ENCODE data around the gene RNF213.
"Not testable (repeated sequence)": the region's sequence is repeated elsewhere in the genome, so short reads cannot be mapped to it uniquely, and the experiment has no call there.

The RNF213 gene

DNA sequence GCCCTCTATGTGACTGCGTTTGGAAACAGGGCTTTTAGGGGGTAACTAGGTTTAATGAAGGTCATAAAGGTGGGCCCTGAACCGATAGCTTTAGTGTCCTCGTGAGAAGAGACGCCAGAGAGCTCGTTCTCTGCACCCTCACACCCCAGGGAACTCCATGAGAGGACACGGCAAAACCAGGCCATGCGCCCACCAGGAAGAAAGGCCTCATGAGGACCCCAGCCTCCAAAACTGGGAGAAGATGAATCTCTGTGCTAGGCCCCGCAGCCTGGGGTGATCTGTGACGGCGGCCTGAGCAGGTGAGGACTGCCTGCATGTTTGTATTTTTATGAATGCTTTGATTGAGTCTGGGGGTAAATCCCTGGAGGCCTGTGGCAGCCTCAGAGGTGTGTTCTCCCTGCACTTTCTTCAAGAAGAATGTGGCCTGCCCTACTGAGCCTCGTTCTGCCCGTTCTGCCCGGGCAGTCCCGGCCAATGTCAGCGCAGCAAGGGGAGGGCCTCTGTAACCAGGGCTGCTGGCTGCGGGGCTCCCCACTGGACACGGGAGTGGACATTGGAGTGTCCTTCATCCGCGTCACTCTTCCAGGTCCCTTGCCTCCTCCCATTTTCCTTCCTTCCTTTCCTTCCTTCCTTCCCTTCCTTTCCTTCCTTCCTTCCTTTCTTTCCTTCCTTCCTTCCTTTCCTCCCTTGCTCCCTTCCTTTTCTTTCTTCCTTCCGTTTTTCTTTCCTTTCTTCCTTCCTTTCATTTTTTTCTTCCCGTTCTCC lies 6.8 kb upstream of the RNF213 start:
- no peak for DNase-seq (ENCODE audit: extremely low spot score)
- TF ChIP-seq, protein P1, sequence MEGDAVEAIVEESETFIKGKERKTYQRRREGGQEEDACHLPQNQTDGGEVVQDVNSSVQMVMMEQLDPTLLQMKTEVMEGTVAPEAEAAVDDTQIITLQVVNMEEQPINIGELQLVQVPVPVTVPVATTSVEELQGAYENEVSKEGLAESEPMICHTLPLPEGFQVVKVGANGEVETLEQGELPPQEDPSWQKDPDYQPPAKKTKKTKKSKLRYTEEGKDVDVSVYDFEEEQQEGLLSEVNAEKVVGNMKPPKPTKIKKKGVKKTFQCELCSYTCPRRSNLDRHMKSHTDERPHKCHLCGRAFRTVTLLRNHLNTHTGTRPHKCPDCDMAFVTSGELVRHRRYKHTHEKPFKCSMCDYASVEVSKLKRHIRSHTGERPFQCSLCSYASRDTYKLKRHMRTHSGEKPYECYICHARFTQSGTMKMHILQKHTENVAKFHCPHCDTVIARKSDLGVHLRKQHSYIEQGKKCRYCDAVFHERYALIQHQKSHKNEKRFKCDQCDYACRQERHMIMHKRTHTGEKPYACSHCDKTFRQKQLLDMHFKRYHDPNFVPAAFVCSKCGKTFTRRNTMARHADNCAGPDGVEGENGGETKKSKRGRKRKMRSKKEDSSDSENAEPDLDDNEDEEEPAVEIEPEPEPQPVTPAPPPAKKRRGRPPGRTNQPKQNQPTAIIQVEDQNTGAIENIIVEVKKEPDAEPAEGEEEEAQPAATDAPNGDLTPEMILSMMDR (IDR thresholded peaks at IDR 0.05; ENCODE audit: control extremely low read depth, extremely low read depth, low read depth, missing control alignments) = no peak
- POLR2A ChIA-PET = no interaction called here
- CTCF ChIA-PET = interaction anchor here (0.6 to 2.5 kb wide), 4 partner anchors 23 to 171 kb away, joined by 3 to 25 read pairs (median 3); no protein-coding TSS in a partner anchor

DNA sequence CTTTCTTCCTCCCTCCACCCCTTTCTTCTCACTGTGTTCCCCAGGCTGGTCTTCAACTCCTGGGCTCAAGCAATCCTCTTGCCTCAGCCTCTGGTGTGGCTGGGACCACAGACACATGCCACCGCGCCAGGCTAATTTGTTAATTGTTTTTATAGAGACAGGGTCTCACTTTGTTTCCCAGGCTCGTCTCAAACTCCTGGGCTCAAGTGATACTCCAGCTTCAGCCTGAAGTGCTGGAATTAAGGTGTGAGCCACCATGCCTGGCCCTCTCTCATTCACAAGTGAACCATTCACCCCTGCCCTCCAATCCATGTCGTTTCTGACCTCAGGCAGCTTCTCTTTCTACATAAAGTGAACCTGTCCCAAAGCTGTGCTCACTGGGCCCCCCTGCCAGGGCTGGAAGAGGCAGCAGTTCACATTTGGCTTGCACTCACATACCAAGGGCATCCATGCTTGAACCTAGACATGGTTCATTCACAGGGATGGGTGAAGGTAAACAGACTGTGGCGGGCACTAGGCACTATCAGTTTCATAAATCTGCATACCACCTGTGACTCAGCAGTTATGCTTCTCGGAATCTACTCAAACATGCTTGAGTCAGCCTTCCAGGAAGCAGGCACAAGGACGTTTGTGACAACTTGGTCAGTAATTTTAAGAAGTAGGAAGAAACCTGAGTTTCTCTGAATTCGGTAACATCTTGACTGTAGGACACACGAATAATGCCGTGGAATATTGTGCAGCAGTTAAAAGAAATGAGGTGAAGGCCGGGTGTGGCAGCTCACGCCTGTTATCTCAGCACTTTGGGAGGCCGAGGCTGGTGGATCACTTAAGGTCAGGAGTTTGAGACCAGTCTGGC lies 6.0 kb upstream of the RNF213 start:
- CTCF ChIA-PET = interaction anchor here (1.8 kb wide), 1 partner anchor 153 kb away, joined by 5 read pairs; the partner anchor contains the start of gene GAA
- peak; percentile 70 for DNase-seq (ENCODE audit: extremely low spot score)
- TF ChIP-seq, protein P1 (IDR thresholded peaks at IDR 0.05; ENCODE audit: control extremely low read depth, extremely low read depth, low read depth, missing control alignments) = no peak
- POLR2A ChIA-PET = no interaction called here

DNA sequence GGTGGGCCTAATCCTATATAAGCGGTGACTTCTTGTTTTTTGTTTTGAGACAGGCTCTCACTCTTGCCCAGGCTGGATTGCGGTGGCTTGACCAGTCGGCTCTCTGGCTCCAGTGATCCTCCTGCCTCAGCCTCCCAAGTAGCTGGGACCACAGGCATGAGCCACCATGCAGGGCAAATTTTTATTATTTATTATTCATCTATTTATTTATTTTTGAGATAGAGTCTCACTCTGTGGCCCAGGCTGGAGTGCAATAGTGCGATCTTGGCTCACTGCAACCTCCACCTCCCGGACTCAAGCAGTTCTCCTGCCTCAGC lies 4.7 kb upstream of the RNF213 start:
- ChIA-PET POLR2A (no interaction called here), CTCF (interaction anchor here (1.2 to 1.8 kb wide), 2 partner anchors 61 to 154 kb away, joined by 3 to 5 read pairs; partner anchors contain the start of gene GAA)
- DNase-seq (ENCODE audit: extremely low spot score) = no peak
- TF ChIP-seq, protein P1 (IDR thresholded peaks at IDR 0.05; ENCODE audit: control extremely low read depth, extremely low read depth, low read depth, missing control alignments) = no peak

DNA sequence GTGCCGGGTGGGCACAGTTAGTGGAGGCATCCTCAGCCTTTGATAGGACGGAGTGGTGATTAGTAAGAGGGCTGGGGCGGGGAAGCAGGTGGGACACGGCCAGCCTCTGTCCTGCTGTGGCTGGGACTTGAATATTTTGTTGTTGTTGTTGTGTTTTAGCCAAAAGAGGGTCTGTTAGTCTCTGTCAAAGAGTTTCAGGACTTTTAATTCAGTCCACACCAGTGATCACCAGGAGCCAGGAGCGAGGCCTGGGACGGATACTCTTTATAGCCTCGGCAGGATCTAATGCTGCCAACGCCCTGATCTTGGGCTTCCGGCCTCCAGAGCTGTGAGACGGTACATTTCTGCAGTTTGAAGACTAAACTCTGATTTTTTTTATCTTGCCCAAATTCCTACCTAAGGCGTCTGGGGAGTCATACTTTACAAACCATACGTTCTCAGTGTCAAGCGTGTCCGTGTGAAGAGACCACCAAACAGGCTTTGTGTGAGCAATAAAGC lies 2.9 kb upstream of the RNF213 start:
- TF ChIP-seq, protein P1 (IDR thresholded peaks at IDR 0.05; ENCODE audit: control extremely low read depth, extremely low read depth, low read depth, missing control alignments) = no peak
- ChIA-PET POLR2A (no interaction called here), CTCF (interaction anchor here (1.3 to 2.1 kb wide), 3 partner anchors 61 to 176 kb away, joined by 3 to 6 read pairs (median 3); partner anchors contain the start of gene GAA)
- DNase-seq (ENCODE audit: extremely low spot score) = no peak

DNA sequence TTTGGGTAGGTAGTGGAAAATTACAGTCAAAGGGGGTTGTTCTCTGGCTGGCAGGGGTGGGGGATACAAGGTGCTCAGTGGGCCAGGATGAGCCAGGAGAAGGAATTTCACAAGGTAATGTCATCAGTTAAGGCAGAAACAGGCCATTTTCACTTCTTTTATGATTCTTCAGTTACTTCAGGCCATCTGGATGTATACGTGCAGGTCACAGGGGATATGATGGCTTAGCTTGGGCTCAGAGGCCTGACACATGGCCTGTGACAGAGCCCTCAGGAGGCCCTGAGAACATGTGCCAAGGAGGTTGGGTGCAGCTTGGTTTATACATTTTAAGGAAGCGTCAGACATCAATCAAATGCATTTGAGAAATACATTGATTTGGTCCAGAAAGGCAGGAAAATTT lies 2.4 kb upstream of the RNF213 start:
- CTCF ChIA-PET = interaction anchor here (0.9 to 2.1 kb wide), 4 partner anchors 61 to 176 kb away, joined by 3 to 6 read pairs (median 3); partner anchors contain the start of gene GAA
- DNase-seq (ENCODE audit: extremely low spot score); POLR2A ChIA-PET: not testable (repeated sequence)

DNA sequence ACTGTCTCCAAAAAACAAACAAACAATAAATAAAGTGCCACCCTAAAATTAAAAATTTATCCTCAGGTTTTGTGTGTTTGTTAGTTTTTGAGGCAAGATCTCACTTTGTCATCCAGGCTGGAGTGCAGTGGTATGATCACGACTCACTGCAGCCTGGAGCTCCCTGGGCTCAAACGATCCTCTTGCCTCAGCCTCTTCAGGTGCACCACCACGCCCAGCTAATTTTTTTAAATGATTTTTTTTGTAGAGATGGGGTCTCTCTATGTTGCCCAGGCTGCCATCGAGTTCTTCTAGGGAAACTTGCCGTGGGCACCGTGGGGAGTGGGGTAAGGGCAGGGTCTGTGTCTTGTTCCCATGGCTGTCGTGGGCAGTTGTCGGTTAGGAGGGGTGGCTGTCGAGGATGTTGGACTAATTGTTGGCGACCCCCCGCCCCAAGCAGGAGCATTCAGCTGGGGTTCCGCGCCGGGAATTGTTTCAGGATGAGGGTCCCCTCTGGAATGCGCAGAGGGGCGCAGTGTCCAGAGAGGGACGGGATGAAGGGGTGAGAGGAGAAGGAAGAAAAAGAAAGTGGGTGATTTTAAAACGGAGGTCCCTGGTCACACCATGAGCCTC lies 1.1 kb upstream of the RNF213 start:
- POLR2A ChIA-PET = no interaction called here
- no peak for DNase-seq (ENCODE audit: extremely low spot score)
- CTCF ChIA-PET = interaction anchor here (2.1 kb wide), 1 partner anchor 158 kb away, joined by 6 read pairs; the partner anchor contains the start of gene GAA
- TF ChIP-seq, protein P1 (IDR thresholded peaks at IDR 0.05; ENCODE audit: control extremely low read depth, extremely low read depth, low read depth, missing control alignments) = no peak

Data from GM10248 (cell line).